Gastrocnemius medialis (tissue), 4 donors: ENCODE measurements around the gene FBXL5.

Source experiments
- POLR2A ChIP-seq, 2 donors: fragments of 450-650 bp; IDR thresholded peaks; one replicate each; pipeline ENCODE4 v1.6.1; 2017; ENCODE audit warnings: antibody characterized with exemption in 2 of 2, mild to moderate bottlenecking in 2 of 2, moderate library complexity in 2 of 2
- TF ChIP-seq, protein P1 (sequence below), 5 experiments: fragments of 450-650 bp in 3 of 5; fragments of 200-600 bp in 2 of 5; sonication (generic) in 2 of 5; IDR thresholded peaks in 4 of 5; conservative IDR thresholded peaks in 1 of 5; 1 replicate in 4 of 5; 2 replicates in 1 of 5; pipeline ENCODE4 v1.5.1; 2016 to 2019; ENCODE audit warnings: antibody characterized with exemption in 5 of 5, mild to moderate bottlenecking in 3 of 5, moderate library complexity in 3 of 5

DNA sequence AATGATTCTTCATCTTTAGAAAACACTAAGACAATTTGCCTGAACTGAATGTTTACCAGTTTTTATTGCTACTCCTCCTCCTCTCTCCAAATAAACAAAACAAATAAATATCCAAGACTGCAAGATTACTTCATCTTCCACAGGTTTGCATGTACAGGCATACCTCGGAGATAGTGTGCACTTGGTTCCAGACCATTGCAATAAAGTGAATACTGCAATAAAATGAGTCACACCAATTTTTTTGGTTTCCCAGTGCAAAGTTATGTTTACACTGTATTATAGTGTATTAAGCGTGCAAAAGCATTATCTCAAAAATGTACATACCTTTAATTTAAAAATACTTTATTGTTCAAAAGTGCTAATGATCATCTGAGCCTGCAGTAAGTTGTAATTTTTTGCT, 53.3 kb downstream of the FBXL5 start:
- no peak for TF ChIP-seq POLR2A (IDR thresholded peaks at IDR 0.05)
- TF ChIP-seq, protein P1, sequence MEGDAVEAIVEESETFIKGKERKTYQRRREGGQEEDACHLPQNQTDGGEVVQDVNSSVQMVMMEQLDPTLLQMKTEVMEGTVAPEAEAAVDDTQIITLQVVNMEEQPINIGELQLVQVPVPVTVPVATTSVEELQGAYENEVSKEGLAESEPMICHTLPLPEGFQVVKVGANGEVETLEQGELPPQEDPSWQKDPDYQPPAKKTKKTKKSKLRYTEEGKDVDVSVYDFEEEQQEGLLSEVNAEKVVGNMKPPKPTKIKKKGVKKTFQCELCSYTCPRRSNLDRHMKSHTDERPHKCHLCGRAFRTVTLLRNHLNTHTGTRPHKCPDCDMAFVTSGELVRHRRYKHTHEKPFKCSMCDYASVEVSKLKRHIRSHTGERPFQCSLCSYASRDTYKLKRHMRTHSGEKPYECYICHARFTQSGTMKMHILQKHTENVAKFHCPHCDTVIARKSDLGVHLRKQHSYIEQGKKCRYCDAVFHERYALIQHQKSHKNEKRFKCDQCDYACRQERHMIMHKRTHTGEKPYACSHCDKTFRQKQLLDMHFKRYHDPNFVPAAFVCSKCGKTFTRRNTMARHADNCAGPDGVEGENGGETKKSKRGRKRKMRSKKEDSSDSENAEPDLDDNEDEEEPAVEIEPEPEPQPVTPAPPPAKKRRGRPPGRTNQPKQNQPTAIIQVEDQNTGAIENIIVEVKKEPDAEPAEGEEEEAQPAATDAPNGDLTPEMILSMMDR (IDR thresholded peaks at IDR 0.05 in 4 of 5, conservative IDR thresholded peaks at IDR 0.05 in 1 of 5) = no peak
